Measurements from ENCODE around the gene MOV10L1. TPM values are rescaled to one million over a fixed set of nuclear protein-coding genes. Genes with fewer than 3 reads are reported as not detected.
"Not testable (repeated sequence)": the region's sequence is repeated elsewhere in the genome, so short reads cannot be mapped to it uniquely, and the experiment has no call there.

MOV10L1 gene
- polyA plus RNA-seq, 1 donor from 2014 or later, result not detected

DNA sequence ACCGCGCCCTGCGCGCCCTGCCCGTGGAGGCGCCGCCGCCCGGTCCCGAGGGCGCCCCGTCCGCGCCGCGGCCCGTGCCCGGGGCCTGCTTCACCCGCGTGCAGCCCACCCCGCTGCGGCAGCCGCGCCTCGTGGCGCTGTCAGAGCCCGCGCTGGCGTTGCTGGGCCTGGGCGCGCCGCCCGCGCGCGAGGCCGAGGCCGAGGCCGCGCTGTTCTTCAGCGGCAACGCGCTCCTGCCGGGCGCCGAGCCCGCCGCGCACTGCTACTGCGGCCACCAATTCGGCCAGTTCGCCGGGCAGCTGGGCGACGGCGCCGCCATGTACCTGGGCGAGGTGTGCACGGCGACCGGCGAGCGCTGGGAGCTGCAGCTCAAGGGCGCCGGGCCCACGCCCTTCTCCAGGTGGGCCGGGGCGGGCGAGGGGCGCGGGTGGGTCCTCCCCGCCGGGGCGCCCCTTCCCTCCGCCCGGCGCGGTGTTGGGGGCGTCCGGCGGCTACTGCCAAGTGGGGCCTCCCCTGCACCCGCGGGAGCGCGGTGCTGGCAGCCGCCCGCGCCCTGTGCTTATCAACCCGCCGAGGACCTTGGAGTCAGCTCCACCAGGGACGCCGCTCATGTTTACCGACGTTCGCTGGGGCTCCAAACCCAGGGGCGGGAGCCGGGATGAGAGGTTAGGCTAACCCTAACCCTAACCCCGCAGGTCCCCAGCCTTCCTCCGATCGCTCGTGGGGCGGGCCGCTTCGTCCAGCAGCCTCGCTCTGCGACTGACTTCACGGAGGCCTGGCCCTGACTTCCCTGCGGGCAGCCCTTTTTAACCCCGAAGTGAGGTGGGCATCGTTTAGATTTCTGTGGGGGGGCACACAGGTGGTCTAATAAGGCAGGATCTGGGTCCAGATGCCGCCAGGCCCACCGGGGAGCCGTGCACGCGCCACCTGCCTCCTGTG, 111.7 kb downstream of the MOV10L1 start:
- Mint-ChIP-seq H3K4me3 (peak overlapping the region; percentile 85 to 94 (median 88)), H3K4me1 (peaks cover 10 to 13% (median 12%) of the 10 kb centered on the region in 3 donors), H3K9me3 (no peaks in the 10 kb centered on the region), H3K27ac (peak overlapping the region; percentile 13 to 94 (median 91)), H3K36me3 (peaks cover 2% of the 10 kb centered on the region), H3K27me3 (no peaks in the 10 kb centered on the region)

DNA sequence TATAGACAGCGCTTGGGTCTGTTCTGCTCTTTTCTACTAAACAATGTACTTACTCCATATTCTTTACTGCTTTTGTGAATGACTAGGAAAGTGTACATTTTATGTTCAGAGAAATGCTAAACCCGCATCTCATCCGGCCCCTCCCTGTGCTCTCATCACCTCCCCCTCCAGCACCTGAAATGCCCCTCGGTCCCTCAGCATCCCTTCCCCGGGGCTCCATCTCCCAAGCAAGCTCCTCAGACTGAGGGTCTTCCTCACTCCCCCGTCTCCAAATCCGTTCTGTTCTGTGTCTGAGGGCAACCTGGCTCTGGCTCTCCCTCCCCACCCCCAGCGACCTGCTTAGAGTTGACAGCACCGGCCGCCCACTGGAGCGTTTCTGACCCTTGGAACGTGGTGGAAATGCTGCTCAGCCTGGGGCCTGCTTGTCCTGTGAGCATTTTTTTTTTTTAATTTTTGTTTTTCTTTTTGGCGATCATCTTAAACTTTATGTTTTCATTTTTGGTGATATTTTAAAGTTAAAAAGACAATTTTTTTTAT, 112.4 kb downstream of the MOV10L1 start:
- peaks cover 2% of the 10 kb centered on the region for H3K36me3 Mint-ChIP-seq
- peaks cover 10 to 13% (median 12%) of the 10 kb centered on the region in 3 donors for H3K4me1 Mint-ChIP-seq
- H3K4me3 Mint-ChIP-seq, result peak overlapping the region; percentile 85 to 94 (median 88)

DNA sequence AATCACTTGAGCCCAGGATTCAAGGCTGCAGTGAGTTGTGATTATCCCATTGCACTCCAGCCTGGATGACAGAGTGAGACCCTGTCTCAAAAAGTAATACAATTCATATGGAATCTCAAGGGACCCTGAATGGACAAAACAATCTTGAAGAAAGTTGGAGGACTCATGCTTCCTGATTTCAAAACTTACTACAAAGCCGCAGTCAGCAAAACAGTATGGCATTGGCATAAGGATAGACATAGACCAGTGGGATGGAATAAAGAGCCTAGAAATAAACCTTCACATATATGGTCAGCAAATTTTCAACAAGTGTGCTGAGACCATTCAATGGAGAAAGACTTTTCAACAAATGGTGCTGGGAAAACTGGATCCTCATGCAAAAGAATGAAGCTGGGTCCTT, 113.5 kb downstream of the MOV10L1 start:
- H3K4me1 Mint-ChIP-seq, result peaks cover 13 to 19% (median 15%) of the 10 kb centered on the region in 3 donors
- H3K27me3 Mint-ChIP-seq, result no peaks in the 10 kb centered on the region
- H3K4me3 Mint-ChIP-seq, result peak overlapping the region in 1 of 4 donors; percentile 90
- H3K36me3 Mint-ChIP-seq, result no peaks in the 10 kb centered on the region
- H3K9me3 Mint-ChIP-seq, result no peaks in the 10 kb centered on the region
- peak overlapping the region in 1 of 3 donors; percentile 56 for H3K27ac Mint-ChIP-seq

More for the DNA sequence above, 112.4 kb downstream of the MOV10L1 start:
- Mint-ChIP-seq H3K27ac (peak overlapping the region; percentile 13 to 94 (median 91)), H3K9me3 (no peaks in the 10 kb centered on the region), H3K27me3 (no peaks in the 10 kb centered on the region)

DNA sequence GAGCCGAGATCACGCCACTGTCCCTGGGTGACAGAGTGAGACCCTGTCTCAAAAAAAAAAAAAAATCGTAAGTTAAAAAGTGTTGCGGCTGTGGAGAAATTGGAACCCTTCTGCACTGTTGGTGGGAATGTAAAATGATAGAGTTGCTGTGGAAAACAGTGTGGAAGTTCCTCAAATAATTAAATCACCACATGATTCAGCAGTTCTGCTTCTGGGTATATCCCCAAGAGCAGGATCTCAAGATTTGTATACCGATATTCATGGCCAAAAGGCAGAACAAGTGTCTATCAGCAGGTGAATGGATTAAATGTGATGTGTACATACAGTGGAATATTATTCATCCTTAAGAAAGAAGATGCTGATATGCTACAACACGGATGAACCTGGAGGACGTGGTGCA, 114.8 kb downstream of the MOV10L1 start:
- H3K4me1 Mint-ChIP-seq, result peaks cover 14 to 16% (median 15%) of the 10 kb centered on the region in 3 donors
- H3K27ac Mint-ChIP-seq, result peak overlapping the region in 1 of 3 donors; percentile 17
- peak overlapping the region in 1 of 4 donors; percentile 7 for H3K4me3 Mint-ChIP-seq

DNA sequence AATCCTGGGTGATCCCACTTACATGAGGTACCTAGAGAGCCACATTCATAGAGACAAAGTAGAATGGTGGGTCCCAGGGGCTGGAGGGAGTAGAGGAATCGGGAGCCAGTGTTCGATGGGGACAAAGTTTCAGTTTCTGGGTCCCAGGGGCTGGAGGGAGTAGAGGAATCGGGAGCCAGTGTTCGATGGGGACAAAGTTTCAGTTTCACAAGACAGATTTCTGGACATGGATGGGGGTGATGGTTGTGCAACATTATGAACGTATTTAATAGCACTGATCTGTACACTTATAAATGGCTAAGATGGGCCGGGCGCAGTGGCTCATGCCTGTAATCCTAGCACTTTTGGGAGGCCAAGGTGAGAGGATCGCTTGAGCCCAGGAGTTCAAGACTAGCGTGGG, 115.2 kb downstream of the MOV10L1 start:
- not testable (repeated sequence) for H3K9me3 Mint-ChIP-seq, H3K27me3 Mint-ChIP-seq, H3K36me3 Mint-ChIP-seq
- H3K27ac Mint-ChIP-seq, result peak overlapping the region in 2 of 3 donors; percentile 17 to 70
- peak overlapping the region in 2 of 4 donors; percentile 1 to 7 for H3K4me3 Mint-ChIP-seq
- H3K4me1 Mint-ChIP-seq, result peaks cover 18 to 19% (median 19%) of the 10 kb centered on the region in 3 donors

More for the DNA sequence above, 114.8 kb downstream of the MOV10L1 start:
- Mint-ChIP-seq H3K9me3 (no peaks in the 10 kb centered on the region), H3K36me3 (no peaks in the 10 kb centered on the region), H3K27me3 (no peaks in the 10 kb centered on the region)

DNA sequence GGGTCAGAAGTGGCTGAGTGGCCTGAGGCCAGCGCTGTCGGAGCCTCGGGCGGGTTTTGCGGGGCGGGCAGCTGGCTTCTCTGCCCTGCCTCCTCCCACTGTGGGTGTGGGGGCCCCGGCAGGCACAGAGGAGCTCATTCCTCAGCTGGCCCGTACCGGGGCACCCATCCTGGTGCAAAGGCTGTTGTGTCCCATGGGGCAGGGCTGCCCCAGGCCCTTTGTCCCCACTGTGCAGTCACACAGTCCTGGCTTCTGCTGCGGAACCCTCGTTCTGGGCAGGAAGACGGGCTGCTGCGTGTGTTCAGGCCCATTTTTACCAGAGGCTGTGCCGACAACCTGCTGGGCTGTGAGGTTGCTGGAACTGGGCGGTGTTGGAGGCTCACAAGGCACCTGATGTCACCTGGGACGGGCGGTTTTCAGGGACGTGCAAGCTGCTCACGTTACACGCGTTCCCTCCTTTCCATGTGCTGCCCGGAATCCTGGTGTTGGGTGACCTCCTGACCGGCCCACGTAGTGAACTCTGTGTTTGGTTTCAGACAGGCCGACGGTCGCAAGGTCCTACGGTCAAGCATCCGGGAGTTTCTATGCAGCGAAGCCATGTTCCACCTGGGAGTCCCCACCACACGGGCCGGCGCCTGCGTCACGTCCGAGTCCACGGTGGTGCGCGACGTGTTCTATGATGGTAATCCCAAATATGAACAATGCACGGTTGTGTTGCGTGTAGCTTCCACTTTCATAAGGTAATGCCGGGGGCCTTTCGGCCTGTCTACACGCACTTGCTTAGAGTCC, 116.2 kb downstream of the MOV10L1 start:
- H3K9me3 Mint-ChIP-seq, result no peaks in the 10 kb centered on the region
- H3K36me3 Mint-ChIP-seq, result no peaks in the 10 kb centered on the region
- H3K4me1 Mint-ChIP-seq, result peaks cover 19 to 20% (median 19%) of the 10 kb centered on the region in 3 donors
- no peak overlapping the region for H3K4me3 Mint-ChIP-seq
- H3K27ac Mint-ChIP-seq, result no peak overlapping the region
- no peaks in the 10 kb centered on the region for H3K27me3 Mint-ChIP-seq

DNA sequence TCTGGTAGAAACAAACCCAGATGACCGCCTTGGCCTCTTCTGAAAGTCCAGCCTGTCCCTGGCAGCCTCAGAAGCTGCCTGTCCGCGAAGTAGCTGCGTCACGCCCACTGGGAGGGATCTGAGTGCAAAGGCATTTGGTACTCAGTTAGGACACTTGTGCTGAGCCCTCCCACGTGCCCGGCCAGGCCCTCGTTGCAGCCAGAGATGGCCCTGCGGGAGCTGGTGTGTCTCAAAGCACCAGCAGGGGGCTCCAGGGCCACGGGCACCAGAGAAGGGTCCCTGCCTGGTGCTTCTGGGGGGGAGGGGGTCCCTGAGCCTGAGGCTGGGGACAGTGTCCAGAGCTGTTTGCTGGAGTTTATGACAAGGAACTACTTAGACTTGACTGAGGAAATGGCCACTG, 116.8 kb downstream of the MOV10L1 start:
- Mint-ChIP-seq H3K9me3 (no peaks in the 10 kb centered on the region), H3K4me3 (no peak overlapping the region), H3K4me1 (peaks cover 19 to 20% (median 19%) of the 10 kb centered on the region in 3 donors), H3K36me3 (no peaks in the 10 kb centered on the region), H3K27me3 (no peaks in the 10 kb centered on the region), H3K27ac (no peak overlapping the region)

DNA sequence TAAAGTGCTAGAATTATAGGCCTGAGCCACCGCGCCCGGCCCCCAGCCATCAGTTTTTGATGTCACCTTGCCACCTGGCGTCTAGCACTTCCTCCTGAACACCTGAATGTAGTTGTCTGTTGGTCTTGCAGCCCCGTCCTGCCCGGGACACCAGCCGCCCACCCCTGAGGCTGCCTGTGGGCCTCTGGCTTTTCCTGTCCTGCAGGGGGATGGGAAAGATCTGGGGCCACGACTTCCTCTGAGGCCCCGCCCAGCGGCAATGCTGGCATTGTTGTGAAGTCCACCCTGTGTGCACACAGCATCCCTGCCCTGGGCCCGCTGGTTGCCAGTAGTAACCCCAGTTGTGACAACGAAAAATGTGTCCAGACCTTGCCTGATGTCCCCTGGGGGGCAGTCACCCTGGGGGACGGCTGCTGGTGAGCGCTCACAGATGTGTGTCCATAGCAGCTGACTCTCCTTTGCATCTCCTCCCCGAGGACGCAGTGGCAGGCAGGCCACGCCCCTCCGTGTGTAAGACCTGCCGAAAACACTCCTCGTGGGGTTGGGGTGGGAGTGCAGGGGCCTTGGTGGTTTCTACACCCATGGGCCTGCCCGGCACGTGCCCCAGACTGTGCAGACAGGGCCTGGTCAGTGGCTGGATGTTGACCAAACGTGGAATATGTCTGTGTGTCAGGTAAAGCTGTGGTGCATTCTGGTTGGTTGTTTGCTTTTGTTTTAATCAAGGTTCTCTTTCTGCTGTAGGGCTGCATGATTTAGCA, 117.8 kb downstream of the MOV10L1 start:
- Mint-ChIP-seq H3K36me3 (no peaks in the 10 kb centered on the region), H3K9me3 (no peaks in the 10 kb centered on the region), H3K4me3 (peak overlapping the region in 2 of 4 donors; percentile 27 to 30)

DNA sequence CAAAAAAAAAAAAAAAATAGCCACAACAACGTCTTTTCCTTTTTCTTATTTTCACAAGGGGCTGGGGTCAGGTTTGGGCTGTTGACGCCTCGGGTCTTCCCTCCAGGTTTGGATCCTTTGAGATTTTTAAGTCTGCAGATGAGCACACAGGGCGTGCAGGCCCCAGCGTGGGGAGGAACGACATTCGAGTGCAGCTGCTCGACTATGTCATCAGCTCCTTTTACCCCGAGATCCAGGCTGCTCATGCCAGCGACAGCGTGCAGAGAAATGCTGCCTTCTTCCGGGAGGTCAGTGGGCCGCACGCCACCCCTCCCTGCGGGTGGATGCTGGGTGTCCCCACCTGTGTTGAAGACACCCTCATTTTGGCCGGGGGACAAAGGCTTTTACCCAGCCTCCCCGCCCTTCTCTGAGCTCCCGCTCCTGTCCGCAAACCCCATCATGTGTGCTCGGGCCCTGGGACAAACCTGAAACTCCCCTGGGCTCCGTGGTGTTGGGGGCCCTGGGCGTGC, 118.7 kb downstream of the MOV10L1 start:
- peak overlapping the region in 2 of 3 donors; percentile 74 to 82 for H3K27ac Mint-ChIP-seq
- peaks cover 10 to 17% (median 15%) of the 10 kb centered on the region in 3 donors for H3K4me1 Mint-ChIP-seq
- no peaks in the 10 kb centered on the region for H3K27me3 Mint-ChIP-seq
- H3K36me3 Mint-ChIP-seq, result no peaks in the 10 kb centered on the region
- H3K9me3 Mint-ChIP-seq, result no peaks in the 10 kb centered on the region
- H3K4me3 Mint-ChIP-seq, result peak overlapping the region in 2 of 4 donors; percentile 21 to 30

More for the DNA sequence above, 117.8 kb downstream of the MOV10L1 start:
- Mint-ChIP-seq H3K27ac (peak overlapping the region; percentile 71 to 96 (median 82)), H3K4me1 (peaks cover 13 to 17% (median 15%) of the 10 kb centered on the region in 3 donors), H3K27me3 (no peaks in the 10 kb centered on the region)

DNA sequence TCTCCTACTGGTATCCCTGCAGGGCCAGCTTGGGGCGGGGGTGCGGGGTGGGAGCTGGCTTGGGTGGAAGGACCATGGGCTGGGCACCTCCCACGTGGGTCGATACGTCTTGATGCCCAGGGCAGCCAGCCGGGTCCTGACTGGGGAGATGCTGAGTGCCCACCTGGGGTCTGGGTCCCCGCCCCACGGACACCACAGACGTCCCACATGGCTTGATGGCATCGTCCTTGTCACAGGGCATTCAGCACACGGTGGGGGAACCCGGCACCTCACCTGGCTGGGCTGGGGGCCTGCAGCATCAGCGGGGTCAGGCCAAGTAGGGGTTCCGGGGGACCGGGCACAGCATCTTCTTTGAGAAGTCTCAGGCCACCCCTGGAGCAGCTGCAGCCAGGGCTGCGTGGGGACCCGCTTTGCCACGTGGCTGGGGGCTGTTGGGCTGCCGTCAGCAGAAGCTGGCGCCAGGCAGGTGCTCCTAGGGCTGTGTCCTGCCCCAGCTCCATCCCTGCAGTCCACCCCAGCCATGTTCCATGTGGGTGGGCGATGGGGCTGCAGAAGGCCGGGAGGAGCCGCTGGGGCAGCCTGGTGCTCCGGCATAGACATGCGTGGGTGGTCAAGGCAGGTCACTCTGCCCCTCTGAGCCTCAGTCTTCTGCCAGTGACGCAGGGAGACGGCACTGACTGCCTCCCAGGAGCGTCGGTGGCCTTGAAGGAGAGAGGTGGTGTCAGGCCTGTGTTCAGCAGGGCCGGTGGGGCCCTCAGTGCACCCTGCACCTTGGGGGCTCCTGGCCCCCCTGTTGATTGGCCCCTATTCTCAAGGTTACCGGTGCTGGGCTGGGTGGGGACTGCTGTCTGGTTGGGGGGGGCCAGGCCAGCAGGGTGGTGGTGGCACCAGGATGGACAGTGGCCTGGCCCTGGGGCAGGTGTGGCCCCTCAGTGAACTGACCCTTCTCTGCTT, 119.4 kb downstream of the MOV10L1 start:
- H3K4me3 Mint-ChIP-seq, result peak overlapping the region in 1 of 4 donors; percentile 9
- no peaks in the 10 kb centered on the region for H3K9me3 Mint-ChIP-seq
- H3K27me3 Mint-ChIP-seq, result no peaks in the 10 kb centered on the region
- peaks cover 2% of the 10 kb centered on the region for H3K36me3 Mint-ChIP-seq
- H3K27ac Mint-ChIP-seq, result peak overlapping the region; percentile 27 to 80 (median 78)
- H3K4me1 Mint-ChIP-seq, result peaks cover 5 to 17% (median 15%) of the 10 kb centered on the region in 3 donors

DNA sequence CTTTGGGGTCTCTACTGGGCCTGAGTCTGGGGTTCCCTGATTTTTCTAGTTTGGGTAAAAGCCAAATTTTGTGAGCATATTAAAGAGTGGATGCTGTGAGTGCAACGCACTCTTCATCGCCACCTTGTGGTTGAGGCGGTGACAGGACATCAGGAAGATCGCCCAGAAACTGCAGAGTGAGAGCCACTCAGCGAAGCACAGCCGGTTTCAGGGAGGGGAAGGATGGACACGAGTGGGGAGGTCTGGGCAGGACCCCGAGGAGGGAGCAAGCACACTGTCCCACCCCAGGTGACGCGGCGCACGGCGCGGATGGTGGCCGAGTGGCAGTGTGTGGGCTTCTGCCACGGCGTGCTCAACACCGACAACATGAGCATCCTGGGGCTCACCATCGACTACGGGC, 120.1 kb downstream of the MOV10L1 start:
- H3K27me3 Mint-ChIP-seq, result no peaks in the 10 kb centered on the region
- H3K4me3 Mint-ChIP-seq, result peak overlapping the region in 1 of 4 donors; percentile 9
- peaks cover 8 to 19% (median 16%) of the 10 kb centered on the region in 3 donors for H3K4me1 Mint-ChIP-seq
- H3K9me3 Mint-ChIP-seq, result no peaks in the 10 kb centered on the region
- peak overlapping the region; percentile 27 to 80 (median 78) for H3K27ac Mint-ChIP-seq
- peaks cover 3% of the 10 kb centered on the region for H3K36me3 Mint-ChIP-seq

DNA sequence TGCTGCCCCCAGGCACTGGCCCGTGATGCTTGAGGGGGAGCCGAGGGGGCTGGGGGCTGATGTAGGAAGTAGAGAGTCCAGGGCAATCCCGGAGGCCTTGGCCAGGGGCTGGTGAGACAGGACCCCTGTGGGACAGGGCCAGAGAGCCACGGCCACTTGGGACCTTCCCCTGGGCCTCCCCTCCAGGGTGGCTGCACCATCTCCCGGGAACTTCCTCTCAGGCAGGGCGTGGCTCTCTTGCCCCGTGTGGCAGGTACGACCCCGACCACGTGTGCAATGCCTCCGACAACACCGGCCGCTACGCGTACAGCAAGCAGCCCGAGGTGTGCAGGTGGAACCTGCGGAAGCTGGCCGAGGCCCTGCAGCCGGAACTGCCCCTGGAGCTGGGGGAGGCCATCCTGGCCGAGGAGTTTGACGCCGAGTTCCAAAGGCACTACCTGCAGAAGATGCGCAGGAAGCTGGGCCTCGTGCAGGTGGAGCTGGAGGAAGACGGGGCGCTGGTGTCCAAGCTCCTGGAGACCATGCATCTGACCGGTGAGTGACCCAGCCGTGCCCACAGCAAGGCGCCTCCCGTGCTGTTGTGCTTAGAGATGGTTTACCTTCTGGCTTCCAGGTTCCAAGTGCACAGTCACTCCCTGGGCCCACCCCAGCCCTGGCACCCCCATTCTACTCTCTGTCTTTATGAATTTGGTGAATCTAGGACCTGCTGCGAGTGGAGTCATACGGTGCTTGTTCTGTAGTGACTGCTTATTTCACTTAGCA, 120.8 kb downstream of the MOV10L1 start:
- H3K27ac Mint-ChIP-seq, result peak overlapping the region in 1 of 3 donors; percentile 25
- H3K4me1 Mint-ChIP-seq, result peaks cover 9 to 17% (median 15%) of the 10 kb centered on the region in 3 donors
- H3K27me3 Mint-ChIP-seq, result no peaks in the 10 kb centered on the region
- no peaks in the 10 kb centered on the region for H3K9me3 Mint-ChIP-seq
- peak overlapping the region in 1 of 4 donors; percentile 26 for H3K4me3 Mint-ChIP-seq
- peaks cover 3% of the 10 kb centered on the region for H3K36me3 Mint-ChIP-seq

All from IgD-negative memory B cell (primary cell).